HK-2 (cell line): ENCODE results near the gene LRRC8E.
A peak's percentile ranks its signal among the peaks of the same experiment; 100 is the strongest.
"Not testable (repeated sequence)": the region's sequence is repeated elsewhere in the genome, so short reads cannot be mapped to it uniquely, and the experiment has no call there.

Source experiments
- DNase-seq: peaks from one replicate; pipeline ENCODE4 v3.0.0-alpha.2; 2018; ENCODE audit not compliant: unreplicated experiment

LRRC8E gene

DNA sequence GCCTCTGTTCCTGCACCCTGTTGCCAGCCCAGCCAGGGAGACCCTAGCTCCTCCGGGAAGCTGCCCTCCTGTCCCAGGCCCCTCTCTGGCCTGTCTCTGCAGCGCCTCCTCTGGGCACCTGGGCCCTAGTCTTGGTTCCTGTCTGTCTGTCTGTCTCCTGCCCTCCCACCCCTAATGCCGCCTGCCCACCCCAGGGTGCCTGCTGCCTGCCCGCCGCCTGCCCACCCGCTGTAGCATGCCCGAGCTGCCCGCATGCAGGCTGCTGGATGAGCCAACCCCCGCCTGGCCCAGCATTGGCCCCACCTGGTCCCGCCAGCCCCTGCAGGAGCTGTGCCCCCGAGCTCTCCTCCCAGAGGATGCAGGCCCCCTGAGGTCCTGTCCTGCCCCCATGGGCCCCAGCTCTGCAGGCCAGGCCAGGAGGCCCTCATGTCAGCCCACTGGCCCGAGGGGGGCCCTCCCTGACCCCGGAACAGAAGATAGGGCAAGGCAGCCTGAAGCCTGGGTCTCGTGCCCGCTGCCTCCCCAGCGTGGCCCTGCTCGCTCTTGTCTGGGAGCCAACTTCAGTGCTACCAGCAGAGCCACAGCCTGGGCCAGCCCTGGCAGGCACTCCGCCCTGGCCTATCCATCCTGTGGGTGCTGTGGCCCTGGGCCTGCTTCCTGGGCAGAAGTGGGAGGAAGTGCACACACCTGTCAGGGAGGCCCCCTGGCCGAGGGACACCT is 20.6 kb downstream of the LRRC8E start:
- DNase-seq = no peak

DNA sequence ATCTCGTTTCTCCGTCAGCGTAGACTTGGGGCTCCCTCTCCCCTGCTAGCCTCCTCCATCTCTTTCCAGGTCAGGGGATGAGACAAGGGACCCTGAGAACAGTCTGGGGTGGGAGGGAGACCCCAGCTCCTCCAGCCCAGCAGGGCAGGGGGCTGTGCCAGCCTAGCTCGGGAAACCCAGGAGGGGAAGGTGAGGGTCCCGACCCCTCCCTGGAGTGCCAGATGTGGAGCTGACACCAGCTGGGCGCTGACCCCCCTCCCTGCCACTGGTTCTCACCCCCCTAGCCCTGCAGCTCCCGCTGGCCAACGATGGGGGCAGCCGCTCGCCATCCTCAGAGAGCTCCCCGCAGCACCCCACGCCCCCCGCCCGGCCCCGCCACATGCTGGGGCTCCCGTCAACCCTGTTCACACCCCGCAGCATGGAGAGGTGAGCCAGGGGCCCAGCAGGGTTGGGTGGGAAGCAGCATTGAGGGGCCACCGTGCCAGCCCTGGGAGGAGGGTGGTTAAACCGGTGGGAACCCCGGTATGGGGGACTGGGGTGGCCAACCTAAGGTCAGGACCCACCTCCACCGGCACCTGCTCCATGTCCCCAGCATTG is 21.3 kb downstream of the LRRC8E start:
- DNase-seq = no peak

DNA sequence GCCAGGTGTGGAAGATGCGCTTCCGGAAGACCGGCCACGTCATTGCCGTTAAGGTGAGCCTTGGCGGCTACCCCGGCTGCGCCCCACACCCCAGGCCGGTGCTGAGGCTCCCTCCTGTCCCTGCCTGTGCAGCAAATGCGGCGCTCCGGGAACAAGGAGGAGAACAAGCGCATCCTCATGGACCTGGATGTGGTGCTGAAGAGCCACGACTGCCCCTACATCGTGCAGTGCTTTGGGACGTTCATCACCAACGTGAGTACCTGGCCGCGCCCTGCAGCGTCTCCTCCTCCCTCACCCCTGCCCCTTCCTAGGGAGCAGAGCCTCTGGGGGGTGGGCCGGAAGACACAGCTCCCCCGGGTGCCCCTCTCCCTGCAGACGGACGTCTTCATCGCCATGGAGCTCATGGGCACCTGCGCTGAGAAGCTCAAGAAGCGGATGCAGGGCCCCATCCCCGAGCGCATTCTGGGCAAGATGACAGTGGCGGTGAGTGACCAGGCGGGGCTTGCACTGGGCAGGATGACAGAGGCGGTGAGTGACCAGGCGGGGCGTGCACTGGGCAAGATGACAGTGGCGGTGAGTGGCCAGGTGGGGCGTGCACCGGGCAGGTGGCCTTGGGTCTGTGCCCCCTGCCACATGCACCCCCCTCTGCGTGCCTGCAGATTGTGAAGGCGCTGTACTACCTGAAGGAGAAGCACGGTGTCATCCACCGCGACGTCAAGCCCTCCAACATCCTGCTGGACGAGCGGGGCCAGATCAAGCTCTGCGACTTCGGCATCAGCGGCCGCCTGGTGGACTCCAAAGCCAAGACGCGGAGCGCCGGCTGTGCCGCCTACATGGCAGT is 22.2 kb downstream of the LRRC8E start:
- no peak for DNase-seq

DNA sequence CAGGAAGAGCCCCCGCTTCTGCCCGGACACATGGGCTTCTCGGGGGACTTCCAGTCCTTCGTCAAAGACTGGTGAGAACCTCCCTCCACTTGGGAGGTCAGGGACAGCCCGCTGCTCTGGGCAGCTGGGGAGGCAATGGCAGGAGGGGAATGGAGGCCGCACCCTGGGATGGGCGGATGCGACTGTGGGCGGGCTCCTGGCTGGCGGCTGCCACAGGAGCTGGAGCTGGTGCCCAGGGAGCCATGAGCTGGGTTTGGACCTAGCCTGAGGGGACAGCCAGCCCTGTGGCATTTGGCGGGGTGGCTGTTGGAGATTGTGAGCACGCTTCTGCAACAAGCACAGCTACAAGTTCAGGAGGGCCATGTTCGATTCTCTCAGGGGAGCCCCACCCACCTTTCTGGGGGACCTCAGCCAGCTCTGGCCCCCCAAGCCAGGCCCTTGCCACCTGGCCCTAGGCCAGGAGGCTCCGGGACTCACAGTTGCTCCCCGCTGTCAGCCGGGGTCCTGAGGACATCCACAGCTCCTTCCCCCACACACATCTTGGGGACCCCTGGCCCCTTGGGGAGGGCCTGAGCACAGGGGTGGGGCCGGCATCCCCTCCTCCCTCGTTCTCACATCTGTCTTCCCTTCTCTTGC is 23.3 kb downstream of the LRRC8E start:
- DNase-seq = no peak

DNA sequence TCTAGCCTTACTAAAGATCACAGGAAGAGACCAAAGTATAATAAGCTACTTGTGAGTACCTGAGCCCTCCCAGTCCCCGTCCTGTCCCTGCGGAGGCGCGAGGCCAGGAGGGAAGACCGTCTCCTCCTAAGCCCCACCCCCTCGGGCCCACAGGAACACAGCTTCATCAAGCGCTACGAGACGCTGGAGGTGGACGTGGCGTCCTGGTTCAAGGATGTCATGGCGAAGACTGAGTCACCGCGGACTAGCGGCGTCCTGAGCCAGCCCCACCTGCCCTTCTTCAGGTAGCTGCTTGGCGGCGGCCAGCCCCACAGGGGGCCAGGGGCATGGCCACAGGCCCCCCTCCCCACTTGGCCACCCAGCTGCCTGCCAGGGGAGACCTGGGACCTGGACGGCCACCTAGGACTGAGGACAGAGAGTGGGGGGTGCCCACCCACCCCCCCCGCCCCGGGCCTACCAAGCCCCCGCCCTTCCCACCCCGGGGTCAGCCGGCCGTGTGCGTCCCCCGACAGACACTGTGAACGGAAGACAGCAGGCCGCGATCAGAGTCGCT is 23.9 kb downstream of the LRRC8E start:
- no peak for DNase-seq

DNA sequence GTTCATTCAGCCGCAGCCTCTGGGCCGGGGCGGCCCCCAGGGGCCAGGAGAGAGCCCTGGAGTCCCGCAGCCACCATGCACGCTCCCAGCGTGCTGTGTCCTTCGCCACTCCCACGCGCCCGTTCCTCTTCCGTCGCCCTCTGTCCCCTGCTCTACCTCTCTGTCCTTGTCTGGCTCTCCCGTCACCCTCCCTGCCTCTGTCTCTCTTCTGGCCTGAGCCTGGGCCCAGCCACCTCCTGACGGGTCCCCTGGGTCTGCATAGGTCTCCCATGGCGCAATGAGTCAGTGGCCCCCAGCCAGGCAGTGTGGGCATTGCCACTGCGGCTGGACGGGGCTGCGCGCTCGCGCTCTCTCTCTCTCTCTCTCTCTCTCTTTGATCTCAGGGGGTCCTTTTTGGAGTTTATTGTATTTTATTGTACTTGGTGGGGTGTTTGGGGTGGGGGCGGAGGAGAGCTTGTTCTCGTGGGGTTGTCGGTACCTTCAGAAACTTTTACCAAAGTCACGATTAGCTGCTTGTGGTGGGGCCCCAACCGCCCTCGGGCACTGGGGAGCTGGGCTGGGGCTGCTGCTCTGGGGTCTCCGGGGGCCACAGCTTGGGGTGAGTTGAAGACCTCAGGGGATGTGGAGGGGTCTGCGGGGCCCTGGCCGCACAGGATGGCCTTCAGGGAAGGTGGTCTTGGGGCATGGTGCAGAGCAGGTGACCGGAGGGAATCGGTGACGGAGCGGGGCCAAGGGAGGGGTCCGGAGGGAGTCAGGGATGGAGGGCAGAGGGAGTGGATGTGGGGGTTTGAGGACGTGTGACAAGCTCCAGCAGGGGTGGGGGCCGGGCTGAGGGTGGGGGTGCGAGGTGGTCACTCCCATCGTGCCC is 24.6 kb downstream of the LRRC8E start:
- DNase-seq = no peak

DNA sequence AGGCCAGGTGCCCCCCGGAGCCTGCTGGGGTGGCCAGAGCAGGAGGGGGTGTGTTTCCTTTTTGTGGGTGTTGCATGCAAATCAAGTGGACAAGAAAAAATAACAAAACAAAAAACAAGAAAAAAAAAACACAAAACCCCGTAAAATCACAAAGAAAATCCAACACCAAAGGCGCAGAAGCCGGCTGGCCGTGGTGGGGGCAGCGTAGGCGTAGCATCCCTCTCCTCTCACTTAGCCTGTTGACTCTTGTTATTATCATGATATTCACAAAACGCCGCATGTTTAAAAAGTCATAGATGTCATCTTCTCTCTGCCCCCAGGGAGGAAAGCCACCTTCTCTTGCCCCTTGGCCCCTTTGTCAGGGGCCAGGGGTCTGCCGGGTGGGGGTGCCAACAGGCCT is 25.3 kb downstream of the LRRC8E start:
- no peak for DNase-seq

DNA sequence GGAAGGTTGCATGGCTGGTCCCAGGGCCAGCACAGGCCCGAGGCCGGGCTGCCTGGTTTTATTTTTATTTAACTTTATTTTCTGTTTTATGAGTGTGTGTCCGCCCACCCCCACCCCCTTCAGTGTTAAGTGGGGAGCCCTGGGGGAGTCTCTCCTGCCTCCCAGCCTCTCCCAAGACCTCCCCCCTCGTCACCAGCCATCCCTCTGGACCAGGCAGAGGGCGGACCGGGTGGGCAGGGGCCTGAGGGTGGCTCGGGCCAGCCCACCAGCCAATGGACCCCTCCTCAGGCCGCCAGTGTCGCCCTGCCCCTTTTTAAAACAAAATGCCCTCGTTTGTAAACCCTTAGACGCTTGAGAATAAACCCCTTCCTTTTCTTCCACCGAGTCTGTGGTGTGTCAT is 25.8 kb downstream of the LRRC8E start:
- no peak for DNase-seq

DNA sequence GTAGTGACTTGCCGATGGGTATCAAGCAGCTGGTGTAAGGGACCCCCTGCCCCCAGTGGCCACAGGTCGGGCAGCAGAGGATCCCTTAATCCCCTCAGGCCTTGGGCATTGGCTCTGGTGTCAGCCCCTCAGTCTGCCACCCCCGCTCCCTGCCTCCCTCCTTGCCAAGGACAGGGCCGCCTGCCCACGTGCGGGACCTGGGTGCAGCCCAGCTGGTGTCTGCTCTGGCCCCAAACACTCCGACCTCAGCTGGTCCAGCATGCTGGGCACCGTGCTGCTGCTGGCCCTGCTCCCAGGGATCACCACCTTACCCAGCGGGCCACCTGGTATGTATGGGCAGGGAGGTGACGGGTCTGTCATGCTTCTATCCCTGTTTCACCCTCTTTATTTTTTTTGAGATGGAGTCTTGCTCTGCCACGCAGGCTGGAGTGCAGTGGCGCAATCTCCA is 26.3 kb downstream of the LRRC8E start, which contains the start of gene TGFBR3L:
Gene TGFBR3L (plus strand): TSS at position 233 of the 448 bp plus-strand sequence.
- no peak for DNase-seq

DNA sequence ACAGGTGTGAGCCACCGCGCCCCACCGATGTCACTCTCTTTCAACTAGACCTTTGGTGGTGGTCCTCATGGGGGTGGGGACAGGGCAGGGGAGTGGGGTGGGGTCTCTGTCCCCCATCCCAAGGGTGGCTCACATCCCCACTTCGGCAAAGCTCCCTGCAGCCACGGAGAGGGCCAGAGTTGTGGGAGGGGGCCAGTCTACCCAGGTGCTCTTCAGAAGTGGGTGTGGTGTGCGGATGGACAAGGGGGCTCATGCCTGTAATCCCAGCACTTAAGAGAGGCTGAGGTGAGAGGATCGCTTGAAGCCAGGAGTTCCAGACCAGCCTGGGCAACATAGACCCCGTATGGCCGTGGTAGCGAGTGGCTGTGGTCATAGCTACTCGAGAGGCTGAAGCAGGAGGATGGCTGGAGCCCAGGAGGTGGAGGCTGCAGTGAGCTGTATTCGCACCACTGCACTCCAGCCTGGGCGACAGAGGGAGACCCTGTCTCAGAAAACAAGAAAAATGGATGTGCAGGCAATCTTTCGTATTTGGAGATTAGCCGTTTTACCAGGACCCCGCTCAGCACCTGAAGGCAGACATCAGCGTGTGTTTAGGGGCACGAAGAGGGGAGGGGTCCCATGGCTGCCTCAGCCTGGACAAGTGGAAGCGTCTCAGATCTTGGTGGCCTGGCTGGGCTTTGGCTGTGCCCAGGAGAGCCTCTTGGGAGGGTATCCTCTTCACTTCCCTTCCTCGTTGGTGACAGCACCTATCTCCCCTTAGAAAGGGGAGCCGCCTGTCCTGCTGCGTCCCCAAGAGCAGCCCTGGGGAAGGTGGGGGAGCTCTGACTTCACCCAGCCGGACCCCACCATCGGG is 27.2 kb downstream of the LRRC8E start:
- DNase-seq = no peak

DNA sequence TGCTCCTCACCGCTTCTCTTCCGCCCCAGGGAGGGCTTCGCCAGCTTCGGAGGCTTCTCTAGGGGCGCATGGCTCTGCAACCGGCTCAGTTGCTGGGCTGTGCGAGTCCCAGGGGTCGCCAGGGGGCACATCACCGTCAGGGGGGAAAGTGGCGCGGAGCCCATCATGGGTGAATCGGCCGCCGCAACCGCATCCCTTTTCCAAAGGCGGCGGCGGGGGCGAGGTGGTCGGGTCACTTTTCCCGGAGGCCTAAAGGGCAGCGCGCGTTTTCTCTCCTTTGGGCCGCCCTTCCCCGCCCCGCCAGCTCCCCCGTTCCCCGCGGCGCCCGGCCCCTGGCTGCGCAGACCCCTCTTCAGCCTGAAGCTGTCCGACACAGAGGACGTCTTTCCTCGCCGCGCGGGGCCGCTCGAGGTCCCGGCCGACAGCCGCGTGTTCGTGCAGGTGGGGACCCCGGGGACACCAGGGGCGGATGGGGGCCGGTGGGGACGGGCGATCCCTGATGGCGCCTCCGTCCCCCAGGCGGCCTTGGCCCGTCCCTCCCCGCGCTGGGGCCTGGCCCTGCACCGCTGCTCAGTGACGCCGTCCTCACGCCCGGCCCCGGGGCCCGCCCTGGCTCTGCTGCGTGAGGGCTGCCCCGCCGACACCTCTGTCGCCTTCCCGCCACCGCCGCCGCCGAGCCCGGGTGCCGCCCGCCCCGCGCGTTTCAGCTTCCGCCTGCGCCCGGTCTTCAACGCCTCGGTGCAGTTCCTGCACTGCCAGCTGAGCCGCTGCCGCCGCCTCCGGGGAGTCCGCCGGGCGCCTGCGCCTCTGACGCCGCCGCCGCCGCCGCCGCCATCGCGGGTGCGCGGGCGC is 28.0 kb downstream of the LRRC8E start:
- DNase-seq = peak; percentile 57

DNA sequence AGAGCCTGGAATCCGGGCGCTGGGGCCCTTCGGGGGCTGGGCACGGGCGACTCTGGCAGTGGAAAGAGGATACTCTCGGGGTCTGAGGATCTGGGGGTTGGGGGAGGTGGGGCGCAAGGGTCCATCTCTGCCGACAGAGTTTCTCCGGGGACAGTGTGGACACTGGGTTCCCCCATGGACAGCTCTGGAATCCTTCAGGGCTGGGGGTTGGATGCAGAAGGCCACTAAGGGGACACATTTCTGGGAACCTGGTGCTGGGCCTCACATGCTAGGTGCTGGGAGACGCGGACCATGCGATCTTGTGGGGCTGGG is 28.6 kb downstream of the LRRC8E start:
- no peak for DNase-seq

DNA sequence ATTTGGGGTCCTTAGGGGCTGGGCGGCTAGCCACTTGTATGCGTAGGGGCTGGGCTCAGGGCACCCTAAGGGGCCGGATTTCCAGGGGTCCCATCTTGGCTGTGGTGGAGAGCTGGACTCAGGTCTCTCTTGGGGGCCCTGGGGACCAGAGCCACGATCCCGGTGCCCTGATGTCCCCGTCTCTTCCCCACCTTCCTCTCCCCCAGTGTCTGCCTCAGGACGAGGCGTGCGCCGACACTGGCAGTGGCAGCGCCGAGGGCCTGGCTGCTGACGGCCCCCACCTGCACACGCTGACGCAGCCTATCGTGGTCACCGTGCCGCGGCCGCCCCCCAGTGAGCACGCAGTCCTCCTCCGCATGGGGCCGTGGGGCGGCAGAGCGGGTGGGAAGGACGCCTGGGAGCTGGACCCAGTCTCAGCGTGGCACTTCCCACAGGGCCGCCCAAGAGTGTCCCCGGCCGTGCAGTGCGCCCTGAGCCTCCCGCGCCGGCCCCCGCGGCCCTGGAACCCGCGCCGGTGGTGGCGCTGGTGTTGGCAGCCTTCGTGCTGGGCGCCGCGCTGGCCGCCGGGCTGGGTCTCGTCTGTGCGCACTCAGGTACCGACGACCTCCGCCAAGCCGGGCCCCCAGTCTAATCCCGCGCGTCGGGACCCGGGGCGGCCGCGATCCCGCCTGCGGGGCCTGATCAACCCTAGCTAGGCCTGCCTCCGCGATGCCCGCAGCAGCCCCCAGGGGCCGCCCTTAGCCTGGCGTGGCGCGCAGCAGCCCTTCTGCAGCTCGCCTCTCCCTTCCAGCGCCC is 29.2 kb downstream of the LRRC8E start:
- DNase-seq = peak; percentile 60

DNA sequence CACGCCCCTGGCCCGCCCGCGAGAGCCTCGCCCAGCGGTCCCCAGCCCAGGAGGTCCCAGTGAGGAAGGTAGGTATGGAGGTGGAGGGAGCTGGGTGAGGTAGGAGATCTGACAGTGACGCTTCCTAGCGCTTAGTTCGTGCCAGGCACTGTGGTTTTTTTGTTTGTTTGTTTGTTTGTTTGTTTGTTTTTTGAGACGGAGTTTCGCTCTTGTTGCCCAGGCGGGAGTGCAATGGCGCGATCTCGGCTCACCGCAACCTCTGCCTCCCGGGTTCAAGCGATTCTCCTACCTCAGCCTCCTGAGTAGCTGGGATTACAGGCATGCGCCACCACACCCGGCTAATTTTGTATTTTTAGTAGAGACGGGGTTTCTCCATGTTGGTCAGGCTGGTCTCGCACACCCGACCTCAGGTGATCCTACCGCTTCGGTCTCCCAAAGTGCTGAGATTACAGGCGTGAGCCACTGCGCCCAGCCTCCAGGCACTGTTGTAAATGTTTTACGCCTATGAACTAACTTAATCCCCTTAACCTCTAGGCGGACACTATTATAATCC is 29.8 kb downstream of the LRRC8E start:
- DNase-seq = not testable (repeated sequence)

DNA sequence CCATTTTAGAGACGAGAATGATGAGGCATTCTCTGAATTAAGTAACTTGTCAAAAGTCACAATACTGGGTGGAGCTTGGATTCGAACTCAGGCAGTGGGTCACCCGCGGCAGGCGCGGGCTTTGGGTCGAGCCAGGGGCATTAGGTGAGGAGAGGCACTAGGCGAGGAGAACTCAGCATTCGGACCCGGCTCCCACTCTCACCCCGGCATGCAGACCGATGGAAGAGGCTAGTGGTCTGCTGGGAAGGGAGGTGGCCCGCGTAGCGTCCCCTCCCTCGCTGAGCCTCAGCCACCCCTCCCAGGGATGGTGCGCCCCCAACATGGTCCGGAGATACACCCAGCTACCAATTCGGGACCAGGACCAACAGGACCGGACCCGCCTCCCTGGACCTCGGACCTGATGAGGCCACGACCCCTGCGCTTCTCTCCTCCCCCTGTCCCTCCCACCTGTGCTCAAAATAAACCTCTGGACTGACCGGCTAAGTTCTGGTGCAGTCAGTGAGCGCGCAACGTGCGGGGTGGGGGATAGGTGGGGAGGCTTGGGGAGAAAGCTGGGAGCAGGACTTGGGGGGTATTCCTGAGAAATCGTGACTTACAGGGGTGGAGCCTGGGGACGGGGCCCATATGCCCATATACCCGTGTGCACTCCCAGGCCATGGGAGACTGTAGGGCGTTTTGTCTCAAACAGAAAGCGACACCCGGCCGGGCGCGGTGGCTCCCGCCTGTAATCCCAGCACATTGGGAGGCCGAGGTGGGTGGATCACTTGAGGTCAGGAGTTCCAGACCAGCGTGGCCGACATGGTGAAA is 30.5 kb downstream of the LRRC8E start:
- no peak for DNase-seq

DNA sequence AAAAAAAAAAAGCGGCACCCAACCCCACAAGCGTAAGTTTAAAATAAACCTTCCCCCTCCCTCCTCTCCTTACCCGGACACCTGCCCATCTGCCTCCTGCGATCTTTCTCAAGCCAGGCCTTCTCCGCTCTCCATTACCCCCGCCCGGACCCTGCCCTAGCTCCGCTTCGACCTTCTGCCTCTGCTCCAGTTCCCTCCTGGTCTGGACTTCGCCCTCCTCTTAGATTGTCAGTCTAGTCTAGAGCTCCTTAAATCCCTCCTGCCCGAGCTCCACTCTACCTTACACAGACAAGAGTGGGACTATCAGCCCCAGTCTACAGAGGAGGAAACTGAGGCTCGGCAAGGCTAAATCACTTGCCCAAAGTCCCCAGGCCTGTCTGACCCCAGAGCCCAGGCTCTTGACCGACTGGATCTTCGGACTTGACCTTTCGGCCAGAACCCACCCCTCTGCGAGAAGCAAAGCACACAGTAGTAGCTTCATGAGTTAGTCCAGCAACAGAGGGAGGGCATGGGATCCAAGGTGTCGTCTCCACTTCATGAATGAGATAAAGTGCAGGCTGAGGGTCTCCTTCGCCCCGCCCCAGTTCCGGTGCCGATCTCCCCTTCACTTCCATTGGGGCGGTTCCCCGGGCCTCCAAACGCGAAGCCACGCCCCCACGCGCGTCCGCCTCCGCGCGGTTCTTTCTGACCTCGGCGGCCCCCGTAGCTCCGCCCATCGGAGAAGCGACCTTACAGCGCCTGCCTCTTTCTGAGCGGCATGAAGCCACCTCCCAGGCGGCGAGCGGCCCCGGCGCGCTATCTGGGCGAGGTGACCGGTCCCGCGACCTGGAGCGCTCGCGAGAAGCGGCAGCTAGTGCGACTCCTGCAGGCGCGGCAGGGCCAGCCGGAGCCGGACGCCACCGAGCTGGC is 31.6 kb downstream of the LRRC8E start, which contains the start of gene SNAPC2:
Gene SNAPC2 (plus strand): TSS at position 729 of the 909 bp plus-strand sequence. CDS start 29 bp downstream, at position 758.
- DNase-seq = peak; percentile 96
